BLaER1 treated with 17β-estradiol and CSF1 and Interleukin-3, amounts not matched to agents 10 nM and 100 nM (cell line): ENCODE data around the gene CPN2.
A peak's percentile ranks its signal among the peaks of the same experiment; 100 is the strongest.

Experiments used
- H3K27ac ChIP-seq, 11 experiments: shearing (Covaris generic); formaldehyde crosslinking; 2 replicates each; pipeline ENCODE4 v1.8.1; 2022
- H3K27me3 ChIP-seq, 11 experiments: shearing (Covaris generic); formaldehyde crosslinking; 2 replicates each; pipeline ENCODE4 v1.8.1; 2022
- H3K36me3 ChIP-seq, 11 experiments: shearing (Covaris generic); formaldehyde crosslinking; 2 replicates each; pipeline ENCODE4 v1.8.1; 2022
- H3K4me1 ChIP-seq, 10 experiments: shearing (Covaris generic); formaldehyde crosslinking; 2 replicates each; pipeline ENCODE4 v1.8.1; 2022
- H3K4me2 ChIP-seq, 11 experiments: shearing (Covaris generic); formaldehyde crosslinking; 2 replicates each; pipeline ENCODE4 v1.8.1; 2022
- H3K4me3 ChIP-seq, 10 experiments: shearing (Covaris generic); formaldehyde crosslinking; 2 replicates each; pipeline ENCODE4 v1.8.1; 2022
- H3K9ac ChIP-seq, 11 experiments: shearing (Covaris generic); formaldehyde crosslinking; 2 replicates each; pipeline ENCODE4 v1.8.1; 2022
- H3K9me3 ChIP-seq, 11 experiments: shearing (Covaris generic); formaldehyde crosslinking; replicated peaks in 1 of 11; 2 replicates each; pipeline ENCODE4 v1.8.1; 2022
- H4K20me1 ChIP-seq, 11 experiments: shearing (Covaris generic); formaldehyde crosslinking; 2 replicates each; pipeline ENCODE4 v1.8.1; 2022
- Cebpa-rat ChIP-seq, 11 experiments: shearing (Covaris generic); IDR thresholded peaks; 2 replicates each; pipeline ENCODE4 v1.8.1; 2022

CPN2 gene

GRCh38 chr3:194306771-194307640 is 44.1 kb downstream of the CPN2 start:
- Histone ChIP-seq H3K36me3 (no peaks in the 10 kb centered on the region), H3K27me3 (peaks cover 53 to 94% (median 84%) of the 10 kb centered on the region in 11 experiments), H3K27ac (peak overlapping the region in 8 of 11 experiments; percentile 31 to 84 (median 75); a peak in 15 of 22 replicates), H3K9ac (peak overlapping the region in 4 of 11 experiments; percentile 10 to 61 (median 54); a peak in 8 of 22 replicates), H3K4me1 (peaks cover 39 to 72% (median 49%) of the 10 kb centered on the region in 10 experiments), H3K4me2 (peak overlapping the region; percentile 46 to 95 (median 85)), H3K9me3 (peaks cover 0 to 23% (median 18%) of the 10 kb centered on the region in 11 experiments; a peak in 14 of 22 replicates), H3K4me3 (peak overlapping the region in 3 of 10 experiments; percentile 8 to 27 (median 9); a peak in 1 of 20 replicates), H4K20me1 (peaks cover 0 to 21% (median 0%) of the 10 kb centered on the region in 11 experiments; a peak in 6 of 22 replicates)
- no peak for TF ChIP-seq Cebpa-rat (IDR thresholded peaks at IDR 0.05)

- Histone ChIP-seq H3K4me1 (peaks cover 42 to 80% (median 57%) of the 10 kb centered on the region in 10 experiments), H3K4me2 (peak overlapping the region; percentile 46 to 95 (median 85)), H3K4me3 (peak overlapping the region in 5 of 10 experiments; percentile 6 to 36 (median 24); a peak in 7 of 20 replicates), H3K9me3 (peaks cover 0 to 23% (median 18%) of the 10 kb centered on the region in 11 experiments; a peak in 14 of 22 replicates), H4K20me1 (peaks cover 0 to 21% (median 0%) of the 10 kb centered on the region in 11 experiments; a peak in 6 of 22 replicates), H3K9ac (peak overlapping the region in 8 of 11 experiments; percentile 21 to 71 (median 54); a peak in 15 of 22 replicates), H3K27ac (peak overlapping the region in 8 of 11 experiments; percentile 46 to 84 (median 75); a peak in 16 of 22 replicates), H3K27me3 (peaks cover 52 to 91% (median 84%) of the 10 kb centered on the region in 11 experiments), H3K36me3 (no peaks in the 10 kb centered on the region)
- no peak for TF ChIP-seq Cebpa-rat (IDR thresholded peaks at IDR 0.05)
Measured at GRCh38 chr3:194306109-194306686, 44.9 kb downstream of the CPN2 start.

GRCh38 chr3:194305356-194306108 is 45.6 kb downstream of the CPN2 start:
- TF ChIP-seq Cebpa-rat (IDR thresholded peaks at IDR 0.05), result no peak
- H3K9me3 ChIP-seq, result peaks cover 0 to 23% (median 18%) of the 10 kb centered on the region in 11 experiments; a peak in 14 of 22 replicates
- peaks cover 45 to 87% (median 61%) of the 10 kb centered on the region in 10 experiments for H3K4me1 ChIP-seq
- peak overlapping the region in 4 of 10 experiments; percentile 6 to 36 (median 26); a peak in 5 of 20 replicates for H3K4me3 ChIP-seq
- peaks cover 0 to 21% (median 0%) of the 10 kb centered on the region in 11 experiments; a peak in 6 of 22 replicates for H4K20me1 ChIP-seq
- peaks cover 54 to 91% (median 79%) of the 10 kb centered on the region in 11 experiments for H3K27me3 ChIP-seq
- H3K9ac ChIP-seq, result peak overlapping the region in 8 of 11 experiments; percentile 21 to 71 (median 54); a peak in 15 of 22 replicates
- H3K36me3 ChIP-seq, result no peaks in the 10 kb centered on the region
- H3K4me2 ChIP-seq, result peak overlapping the region; percentile 46 to 95 (median 85)
- H3K27ac ChIP-seq, result peak overlapping the region in 8 of 11 experiments; percentile 46 to 84 (median 75); a peak in 16 of 22 replicates

- Histone ChIP-seq H3K36me3 (no peaks in the 10 kb centered on the region), H3K27me3 (peaks cover 44 to 82% (median 67%) of the 10 kb centered on the region in 11 experiments), H3K4me3 (peak overlapping the region in 6 of 10 experiments; percentile 1 to 42 (median 29); a peak in 6 of 20 replicates), H3K4me2 (peak overlapping the region in 10 of 11 experiments; percentile 46 to 95 (median 86); a peak in 20 of 22 replicates), H3K4me1 (peaks cover 57 to 99% (median 73%) of the 10 kb centered on the region in 10 experiments), H3K27ac (peak overlapping the region in 8 of 11 experiments; percentile 46 to 84 (median 75); a peak in 15 of 22 replicates), H3K9me3 (peaks cover 0 to 23% (median 18%) of the 10 kb centered on the region in 11 experiments; a peak in 14 of 22 replicates), H4K20me1 (peaks cover 0 to 21% (median 0%) of the 10 kb centered on the region in 11 experiments; a peak in 6 of 22 replicates), H3K9ac (peak overlapping the region in 6 of 11 experiments; percentile 15 to 71 (median 62); a peak in 6 of 22 replicates)
- peak in 7 of 11 experiments; percentile 35 to 90 (median 74); a peak in 11 of 22 replicates for TF ChIP-seq Cebpa-rat (IDR thresholded peaks at IDR 0.05)
Measured at GRCh38 chr3:194304186-194304917, 46.8 kb downstream of the CPN2 start.

- H3K27me3 ChIP-seq, result peaks cover 39 to 76% (median 63%) of the 10 kb centered on the region in 11 experiments
- TF ChIP-seq Cebpa-rat (IDR thresholded peaks at IDR 0.05), result no peak
- peaks cover 0 to 21% (median 0%) of the 10 kb centered on the region in 11 experiments; a peak in 6 of 22 replicates for H4K20me1 ChIP-seq
- H3K27ac ChIP-seq, result peak overlapping the region in 8 of 11 experiments; percentile 6 to 84 (median 56); a peak in 12 of 22 replicates
- peak overlapping the region in 8 of 11 experiments; percentile 81 to 95 (median 90); a peak in 16 of 22 replicates for H3K4me2 ChIP-seq
- peaks cover 57 to 100% (median 79%) of the 10 kb centered on the region in 10 experiments for H3K4me1 ChIP-seq
- 0 out of 20 replicates have a peak overlapping the region, but pooled peaks of 2 of the 10 experiments have one; percentile 18 to 36 for H3K4me3 ChIP-seq
- H3K9me3 ChIP-seq, result peaks cover 0 to 23% (median 18%) of the 10 kb centered on the region in 11 experiments; a peak in 14 of 22 replicates
- no peak overlapping the region for H3K9ac ChIP-seq
- H3K36me3 ChIP-seq, result no peaks in the 10 kb centered on the region
Measured at GRCh38 chr3:194303749-194304148, 47.4 kb downstream of the CPN2 start.

- peaks cover 0 to 9% (median 0%) of the 10 kb centered on the region in 11 experiments; a peak in 4 of 22 replicates for H4K20me1 ChIP-seq
- H3K27me3 ChIP-seq, result peaks cover 24 to 69% (median 56%) of the 10 kb centered on the region in 11 experiments
- no peak overlapping the region for H3K9ac ChIP-seq
- no peak overlapping the region for H3K27ac ChIP-seq
- H3K4me3 ChIP-seq, result no peak overlapping the region
- no peaks in the 10 kb centered on the region for H3K36me3 ChIP-seq
- peaks cover 0 to 25% (median 19%) of the 10 kb centered on the region in 11 experiments; a peak in 14 of 22 replicates for H3K9me3 ChIP-seq
- H3K4me1 ChIP-seq, result peaks cover 60 to 93% (median 78%) of the 10 kb centered on the region in 10 experiments
- TF ChIP-seq Cebpa-rat (IDR thresholded peaks at IDR 0.05), result no peak
- peak overlapping the region in 9 of 11 experiments; percentile 25 to 94 (median 64); a peak in 17 of 22 replicates for H3K4me2 ChIP-seq
Measured at GRCh38 chr3:194301730-194302129, 49.4 kb downstream of the CPN2 start.

- no peak overlapping the region for H3K27ac ChIP-seq
- peaks cover 0 to 28% (median 19%) of the 10 kb centered on the region in 11 experiments; a peak in 14 of 22 replicates for H3K9me3 ChIP-seq
- no peak for TF ChIP-seq Cebpa-rat (IDR thresholded peaks at IDR 0.05)
- peak overlapping the region in 8 of 11 experiments; percentile 64 to 94 (median 75); a peak in 13 of 22 replicates for H3K4me2 ChIP-seq
- peaks cover 52 to 85% (median 70%) of the 10 kb centered on the region in 10 experiments for H3K4me1 ChIP-seq
- H3K27me3 ChIP-seq, result peaks cover 29 to 72% (median 57%) of the 10 kb centered on the region in 11 experiments
- no peak overlapping the region for H3K4me3 ChIP-seq
- peaks cover 0 to 3% (median 0%) of the 10 kb centered on the region in 11 experiments; a peak in 3 of 22 replicates for H4K20me1 ChIP-seq
- no peak overlapping the region for H3K9ac ChIP-seq
- no peaks in the 10 kb centered on the region for H3K36me3 ChIP-seq
Measured at GRCh38 chr3:194300936-194301335, 50.2 kb downstream of the CPN2 start.
